Esophagus squamous epithelium (tissue), 4 donors: ENCODE measurements around the gene MC2R.

ENCODE experiments used
- CTCF ChIP-seq, 6 experiments: fragments of 450-650 bp in 4 of 6; fragments of 200-600 bp in 2 of 6; sonication (generic) in 2 of 6; IDR thresholded peaks; one replicate each; pipeline ENCODE4 v1.5.1; 2016 to 2019; ENCODE audit warnings: antibody characterized with exemption in 6 of 6, mild to moderate bottlenecking in 4 of 6, moderate library complexity in 4 of 6
- POLR2A ChIP-seq, 4 donors: fragments of 450-650 bp; IDR thresholded peaks; one replicate each; pipeline ENCODE4 v1.6.1; 2017; ENCODE audit warnings: antibody characterized with exemption in 4 of 4, mild to moderate bottlenecking in 4 of 4, moderate library complexity in 3 of 4

DNA sequence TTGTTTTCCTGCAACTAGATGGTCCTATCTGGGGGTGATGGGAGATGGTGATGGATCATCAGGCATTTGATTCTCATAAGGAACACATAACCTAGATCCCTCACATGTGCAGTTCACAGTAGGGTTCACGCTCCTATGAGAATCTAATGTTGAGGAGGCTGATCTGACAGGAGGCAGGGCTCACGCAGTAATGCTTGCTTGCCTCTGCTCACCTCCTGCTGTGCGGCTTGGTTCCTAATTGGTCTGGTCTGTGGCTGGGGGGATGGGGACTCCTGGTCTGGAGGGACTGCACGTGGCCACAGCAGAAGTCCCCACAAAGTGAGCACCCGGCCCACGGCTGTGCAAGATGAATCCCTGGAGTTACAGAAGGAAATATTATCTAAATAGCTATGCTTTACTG is 80.1 kb downstream of the MC2R start:
- TF ChIP-seq CTCF (IDR thresholded peaks at IDR 0.05) (no peak), POLR2A (IDR thresholded peaks at IDR 0.05) (no peak)
